ENCODE results near the gene NDUFA6. TPM values are rescaled to one million over a fixed set of nuclear protein-coding genes. Genes with fewer than 3 reads are reported as not detected.

NDUFA6 gene
- total RNA-seq, 1 donor from 2014 or later: 73.6 TPM

GRCh38 chr22:42041784-42042183 lies 48.8 kb downstream of the NDUFA6 start:
- Mint-ChIP-seq H3K9me3 (peaks cover 11% of the 10 kb centered on the region), H3K4me1 (peaks cover 22% of the 10 kb centered on the region), H3K27me3 (no peaks in the 10 kb centered on the region), H3K4me3 (no peak overlapping the region), H3K27ac (no peak overlapping the region), H3K36me3 (ENCODE audit: low read depth) (peaks cover 16% of the 10 kb centered on the region)
- no peak for TF ChIP-seq CTCF (IDR thresholded peaks at IDR 0.05)
- ATAC-seq (ENCODE audit: low read depth): no peak
- ChIA-PET POLR2A (interaction anchor here (0.6 to 2.2 kb wide), 3 partner anchors 8 to 49 kb away, joined by 3 to 7 read pairs (median 7); no protein-coding TSS in a partner anchor), CTCF (no interaction called here)
- DNase-seq: no peak
- intact Hi-C loops (cut with micrococcal nuclease): no loop called here

GRCh38 chr22:42039271-42039670 lies 51.3 kb downstream of the NDUFA6 start:
- no peak overlapping the region for H3K4me3 Mint-ChIP-seq
- peaks cover 18% of the 10 kb centered on the region for H3K36me3 Mint-ChIP-seq (ENCODE audit: low read depth)
- no peaks in the 10 kb centered on the region for H3K27me3 Mint-ChIP-seq
- CTCF ChIA-PET: no interaction called here
- ATAC-seq (ENCODE audit: low read depth) (no peak), DNase-seq (no peak)
- TF ChIP-seq CTCF (IDR thresholded peaks at IDR 0.05): no peak
- POLR2A ChIA-PET: interaction anchor here (0.7 to 0.8 kb wide), 4 partner anchors 9 to 239 kb away, joined by 3 to 5 read pairs (median 3); partner anchors contain the start of gene CCDC134
- no peak overlapping the region for H3K27ac Mint-ChIP-seq
- peaks cover 11% of the 10 kb centered on the region for H3K9me3 Mint-ChIP-seq
- peaks cover 22% of the 10 kb centered on the region for H3K4me1 Mint-ChIP-seq
- intact Hi-C loops (cut with micrococcal nuclease): no loop called here

Other genes with a start within 250 kb of the NDUFA6 start
- 10.9 and 12.6 TPM in 2 replicates for gene SHISA8, start 175.7 kb downstream of the NDUFA6 start, total RNA-seq
- 266 and 295 TPM in 2 replicates for gene TNFRSF13C, start 164.0 kb downstream of the NDUFA6 start, total RNA-seq
- gene CENPM, start 143.6 kb downstream of the NDUFA6 start, total RNA-seq: 9.6 and 13.3 TPM in 2 replicates
- 0.49 and 0.54 TPM in 2 replicates for gene SEPTIN3, start 121.3 kb downstream of the NDUFA6 start, total RNA-seq
- 6.8 and 7.8 TPM in 2 replicates for gene WBP2NL, start 92.0 kb downstream of the NDUFA6 start, total RNA-seq
- gene NAGA, start 20.0 kb downstream of the NDUFA6 start, total RNA-seq: 24.3 and 26.8 TPM in 2 replicates
- 2.7 and 3.1 TPM in 2 replicates for gene PHETA2, start 16.5 kb downstream of the NDUFA6 start, total RNA-seq
- gene SMDT1, start 11.1 kb downstream of the NDUFA6 start, total RNA-seq: 165 and 167 TPM in 2 replicates
- 1.3 and 2.8 TPM in 2 replicates for gene CYP2D6, start 40.0 kb upstream of the NDUFA6 start, total RNA-seq
- 52.0 and 62.1 TPM in 2 replicates for gene TCF20, start 179.9 kb upstream of the NDUFA6 start, total RNA-seq